DOHH2 (cell line): Measurements from ENCODE around the gene GDF2.

ENCODE experiments used
- H3F3A ChIP-seq: fragments of 200-600 bp; sonication (generic), shearing (Covaris generic); 2 replicates; pipeline ENCODE4 v1.6.0; 2016; ENCODE audit warnings: antibody characterized with exemption, mild to moderate bottlenecking; ENCODE audit not compliant: control insufficient read depth, insufficient read depth
- H3K27ac ChIP-seq: fragments of 200-600 bp; sonication (generic); 2 replicates; pipeline ENCODE4 v1.5.1; 2014; ENCODE audit warnings: low read depth, mild to moderate bottlenecking, low read length, moderate library complexity
- H3K27me3 ChIP-seq: fragments of 200-600 bp; sonication (generic); 2 replicates; pipeline ENCODE4 v1.6.1; 2014; ENCODE audit warnings: mild to moderate bottlenecking, low read length, mixed read lengths; ENCODE audit not compliant: control insufficient read depth
- H3K36me3 ChIP-seq: fragments of 200-600 bp; sonication (generic); 2 replicates; pipeline ENCODE4 v1.6.1; 2014; ENCODE audit warnings: mild to moderate bottlenecking, low read length, moderate library complexity, mixed read lengths; ENCODE audit not compliant: control insufficient read depth
- H3K4me1 ChIP-seq: fragments of 200-600 bp; sonication (generic); 2 replicates; pipeline ENCODE4 v1.6.1; 2014; ENCODE audit warnings: mild to moderate bottlenecking, low read length, mixed read lengths; ENCODE audit not compliant: control insufficient read depth
- H3K4me2 ChIP-seq: fragments of 200-600 bp; sonication (generic); 2 replicates; pipeline ENCODE4 v1.6.0; 2014; ENCODE audit warnings: mild to moderate bottlenecking, low read length, moderate library complexity
- H3K4me3 ChIP-seq: fragments of 200-600 bp; sonication (generic); 2 replicates; pipeline ENCODE4 v1.5.1; 2014; ENCODE audit warnings: mild to moderate bottlenecking, low read length, mixed read lengths
- H3K79me2 ChIP-seq: fragments of 200-600 bp; sonication (generic); 2 replicates; pipeline ENCODE4 v1.6.1; 2014; ENCODE audit warnings: mild to moderate bottlenecking, low read length, mixed read lengths; ENCODE audit not compliant: control insufficient read depth
- H3K9me2 ChIP-seq: fragments of 200-600 bp; sonication (generic); replicated peaks from 2 replicates; pipeline ENCODE4 v1.6.1; 2014; ENCODE audit warnings: mild to moderate bottlenecking, low read length, mixed read lengths; ENCODE audit not compliant: control insufficient read depth
- H3K9me3 ChIP-seq: fragments of 200-600 bp; sonication (generic); 2 replicates; pipeline ENCODE4 v1.6.1; 2014; ENCODE audit warnings: antibody characterized with exemption, low read length, mixed read lengths; ENCODE audit not compliant: control insufficient read depth, insufficient read depth
- H4K20me1 ChIP-seq: fragments of 200-600 bp; sonication (generic); 2 replicates; pipeline ENCODE4 v1.6.0; 2014; ENCODE audit warnings: low read depth, mild to moderate bottlenecking, antibody characterized with exemption, low read length, moderate library complexity; ENCODE audit not compliant: control insufficient read depth, insufficient read depth
- EZH2phosphoT487 ChIP-seq: fragments of 200-600 bp; sonication (generic); IDR thresholded peaks from 2 replicates; pipeline ENCODE4 v1.6.1; 2017; ENCODE audit warnings: borderline replicate concordance, mild to moderate bottlenecking, antibody characterized with exemption, low read length, moderate library complexity, mixed read lengths
- TF ChIP-seq, protein P1 (sequence below): fragments of 200-600 bp; sonication (generic); IDR thresholded peaks from one replicate; pipeline ENCODE4 v1.5.1; 2014; ENCODE audit warnings: antibody characterized with exemption, mild to moderate bottlenecking, low read depth, low read length; ENCODE audit not compliant: poor library complexity, severe bottlenecking

GDF2 gene

DNA sequence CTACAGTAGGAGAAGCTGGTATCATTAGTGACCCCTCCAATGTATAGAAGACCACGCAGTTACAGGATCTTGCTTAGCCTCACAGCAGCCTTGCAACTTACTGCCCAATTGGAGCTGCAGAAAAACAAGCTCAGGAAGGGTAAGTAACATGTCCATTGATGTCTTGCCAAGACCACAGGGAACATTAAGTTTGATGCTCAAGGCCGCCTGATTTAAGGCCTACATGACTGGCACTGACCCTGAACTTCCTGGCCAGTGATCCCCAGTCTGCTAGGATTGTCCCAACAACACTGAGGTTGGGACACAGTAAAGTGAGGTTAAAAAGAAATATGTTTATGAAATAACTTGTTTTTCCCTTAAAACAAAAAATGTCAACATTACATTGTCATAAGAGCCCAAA lies 6.8 kb upstream of the GDF2 start:
- TF ChIP-seq, protein P1, sequence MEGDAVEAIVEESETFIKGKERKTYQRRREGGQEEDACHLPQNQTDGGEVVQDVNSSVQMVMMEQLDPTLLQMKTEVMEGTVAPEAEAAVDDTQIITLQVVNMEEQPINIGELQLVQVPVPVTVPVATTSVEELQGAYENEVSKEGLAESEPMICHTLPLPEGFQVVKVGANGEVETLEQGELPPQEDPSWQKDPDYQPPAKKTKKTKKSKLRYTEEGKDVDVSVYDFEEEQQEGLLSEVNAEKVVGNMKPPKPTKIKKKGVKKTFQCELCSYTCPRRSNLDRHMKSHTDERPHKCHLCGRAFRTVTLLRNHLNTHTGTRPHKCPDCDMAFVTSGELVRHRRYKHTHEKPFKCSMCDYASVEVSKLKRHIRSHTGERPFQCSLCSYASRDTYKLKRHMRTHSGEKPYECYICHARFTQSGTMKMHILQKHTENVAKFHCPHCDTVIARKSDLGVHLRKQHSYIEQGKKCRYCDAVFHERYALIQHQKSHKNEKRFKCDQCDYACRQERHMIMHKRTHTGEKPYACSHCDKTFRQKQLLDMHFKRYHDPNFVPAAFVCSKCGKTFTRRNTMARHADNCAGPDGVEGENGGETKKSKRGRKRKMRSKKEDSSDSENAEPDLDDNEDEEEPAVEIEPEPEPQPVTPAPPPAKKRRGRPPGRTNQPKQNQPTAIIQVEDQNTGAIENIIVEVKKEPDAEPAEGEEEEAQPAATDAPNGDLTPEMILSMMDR = no peak
- TF ChIP-seq EZH2phosphoT487 = no peak
- H3K36me3 ChIP-seq = no peaks in the 10 kb centered on the region
- no peak overlapping the region for H3K4me3 ChIP-seq

DNA sequence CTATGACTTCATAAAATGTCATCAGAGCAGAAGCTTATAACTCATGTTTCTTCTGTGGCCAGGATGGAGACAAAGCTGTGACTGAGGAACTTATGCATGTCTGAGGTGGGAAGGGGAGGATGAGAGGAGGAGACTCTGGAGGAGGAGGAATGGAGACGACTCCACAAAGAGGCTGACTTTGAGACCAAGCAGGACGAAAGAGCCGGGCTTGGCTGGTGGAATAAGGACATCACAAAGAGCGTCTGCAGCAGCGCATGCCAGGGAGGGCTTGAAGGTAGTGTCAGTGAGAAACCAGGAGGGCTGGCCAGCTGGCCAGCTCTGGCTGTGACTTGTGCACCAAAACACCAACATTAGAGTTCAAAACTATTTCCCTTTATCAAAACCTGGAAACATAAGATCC lies 6.1 kb upstream of the GDF2 start:
- Histone ChIP-seq H3K9me2 (no peaks in the 10 kb centered on the region), H3K9me3 (no peaks in the 10 kb centered on the region), H4K20me1 (no peaks in the 10 kb centered on the region), H3F3A (no peaks in the 10 kb centered on the region), H3K36me3 (no peaks in the 10 kb centered on the region), H3K4me1 (no peaks in the 10 kb centered on the region), H3K27me3 (no peaks in the 10 kb centered on the region), H3K79me2 (no peaks in the 10 kb centered on the region), H3K4me3 (no peak overlapping the region), H3K27ac (no peak overlapping the region), H3K4me2 (no peak overlapping the region)
- no peak for TF ChIP-seq EZH2phosphoT487
- TF ChIP-seq, protein P1 = no peak

More for the DNA sequence above, 6.8 kb upstream of the GDF2 start:
- Histone ChIP-seq H3F3A (no peaks in the 10 kb centered on the region), H3K27me3 (no peaks in the 10 kb centered on the region), H4K20me1 (no peaks in the 10 kb centered on the region), H3K27ac (no peak overlapping the region), H3K79me2 (no peaks in the 10 kb centered on the region), H3K9me3 (no peaks in the 10 kb centered on the region), H3K4me2 (no peak overlapping the region), H3K4me1 (no peaks in the 10 kb centered on the region), H3K9me2 (no peaks in the 10 kb centered on the region)

DNA sequence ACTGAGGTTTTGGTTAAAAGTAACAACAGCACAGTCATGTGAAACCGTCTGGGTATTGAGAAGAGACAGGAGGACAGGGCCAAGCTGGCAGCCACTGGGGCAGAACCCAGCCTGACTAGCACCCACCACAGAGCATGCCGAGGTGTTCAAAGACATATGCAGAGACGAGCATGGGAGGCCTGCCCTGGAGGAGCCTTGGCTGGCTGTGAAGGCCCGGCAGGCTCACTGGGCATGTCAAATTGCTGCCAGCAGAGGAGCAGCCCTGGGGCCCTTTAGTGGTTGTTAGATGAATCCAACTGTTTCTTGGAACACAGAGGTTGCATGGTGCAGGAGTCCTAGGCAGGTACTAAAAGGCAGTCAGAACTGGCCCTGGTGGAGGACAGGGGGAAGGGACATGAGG lies 5.0 kb upstream of the GDF2 start:
- no peak overlapping the region for H3K4me2 ChIP-seq
- no peaks in the 10 kb centered on the region for H3K4me1 ChIP-seq
- H3K79me2 ChIP-seq = no peaks in the 10 kb centered on the region
- TF ChIP-seq, protein P1 = no peak
- no peak for TF ChIP-seq EZH2phosphoT487
- H3K9me2 ChIP-seq = no peaks in the 10 kb centered on the region
- H3F3A ChIP-seq = no peaks in the 10 kb centered on the region
- H3K4me3 ChIP-seq = no peak overlapping the region
- no peaks in the 10 kb centered on the region for H3K36me3 ChIP-seq
- H4K20me1 ChIP-seq = no peaks in the 10 kb centered on the region
- H3K9me3 ChIP-seq = no peaks in the 10 kb centered on the region
- H3K27me3 ChIP-seq = no peaks in the 10 kb centered on the region
- no peak overlapping the region for H3K27ac ChIP-seq

DNA sequence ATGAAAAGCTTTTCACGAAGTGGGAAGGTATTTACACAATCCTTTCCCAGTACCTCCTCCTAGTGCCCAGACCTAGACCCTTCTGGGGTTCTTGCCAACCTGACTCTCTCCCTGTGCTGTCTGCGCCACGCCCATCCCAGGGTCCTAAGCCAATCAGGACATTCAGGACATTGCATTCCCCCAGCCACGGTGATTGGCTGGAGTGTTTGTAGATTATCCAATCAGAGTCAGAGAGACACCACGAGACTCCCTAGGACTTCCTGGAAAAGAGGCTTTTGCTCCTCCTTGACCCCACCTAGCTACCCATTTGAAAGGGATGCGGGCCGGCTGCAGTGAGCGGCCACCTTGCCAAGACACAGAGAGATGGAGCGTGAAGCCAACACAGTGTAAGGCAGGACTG lies 3.5 kb upstream of the GDF2 start:
- no peak overlapping the region for H3K27ac ChIP-seq
- H3K4me1 ChIP-seq = no peaks in the 10 kb centered on the region
- H3K79me2 ChIP-seq = no peaks in the 10 kb centered on the region
- TF ChIP-seq, protein P1 = no peak
- no peak for TF ChIP-seq EZH2phosphoT487
- no peak overlapping the region for H3K4me2 ChIP-seq
- H3F3A ChIP-seq = no peaks in the 10 kb centered on the region
- H3K4me3 ChIP-seq = no peak overlapping the region
- no peaks in the 10 kb centered on the region for H3K9me2 ChIP-seq
- H3K27me3 ChIP-seq = no peaks in the 10 kb centered on the region
- no peaks in the 10 kb centered on the region for H4K20me1 ChIP-seq
- no peaks in the 10 kb centered on the region for H3K36me3 ChIP-seq
- H3K9me3 ChIP-seq = no peaks in the 10 kb centered on the region
